Cardiac muscle cell (in vitro differentiated cells and primary cell): ENCODE measurements around the gene CDH18. TPM values are rescaled to one million over a fixed set of nuclear protein-coding genes. Genes with fewer than 3 reads are reported as not detected.

Source experiments
- DNase-seq, 2 donors: peaks; one replicate each; pipeline versions ENCODE4 v3.0.0 to v3.0.0-alpha.2; 2010 to 2017; ENCODE audit warnings: low read depth in 1 of 2, low spot score in 1 of 2
- H3K27ac ChIP-seq: fragments of 200-600 bp; sonication (generic); 2 replicates; pipeline ENCODE4 v1.5.1; 2016
- H3K27me3 ChIP-seq: fragments of 200-600 bp; sonication (generic); 2 replicates; pipeline ENCODE4 v1.6.0; 2016; ENCODE audit warnings: control low read depth
- H3K36me3 ChIP-seq: fragments of 200-600 bp; sonication (generic); 2 replicates; pipeline ENCODE4 v1.5.1; 2016; ENCODE audit warnings: control low read depth
- H3K4me1 ChIP-seq: fragments of 200-600 bp; sonication (generic); 2 replicates; pipeline ENCODE4 v1.8.1; 2017; ENCODE audit warnings: low read depth, mild to moderate bottlenecking, mixed run types
- H3K4me3 ChIP-seq: fragments of 200-600 bp; sonication (generic); 2 replicates; pipeline ENCODE4 v1.5.1; 2016; ENCODE audit warnings: mild to moderate bottlenecking
- H3K9me3 ChIP-seq: fragments of 200-600 bp; sonication (generic); 2 replicates; pipeline ENCODE4 v1.5.1; 2017; ENCODE audit warnings: low read depth, mild to moderate bottlenecking, control low read depth
- polyA plus RNA-seq: library from polyadenylated mRNA; unstranded; fragments of >200 nt; fragmentation: Nextera tagmentation; extraction: Ambion mirVana; gene quantifications from 2 replicates; pipeline ENCODE4 v1.2.1, GENCODE V29; 2016
- total RNA-seq: library from RNA; depleted of rRNA; stranded (reverse); fragments of >200 nt; gene quantifications from 2 replicates; pipeline ENCODE4 v1.2.3, GENCODE V29; 2016
- TF ChIP-seq, protein P1 (sequence below): IDR thresholded peaks from 2 replicates; pipeline ENCODE4 v1.5.1; 2012; ENCODE audit warnings: low read depth, mild to moderate bottlenecking, low read length

Gene CDH18
- total and polyA plus RNA-seq, 2 experiments from 2014 or later, result 0.21 to 1.2 TPM

GRCh38 chr5:19488786-19489185 lies 499.2 kb downstream of the CDH18 start:
- H3K27ac ChIP-seq, result no peak overlapping the region
- no peaks in the 10 kb centered on the region for H3K4me1 ChIP-seq
- H3K9me3 ChIP-seq, result no peaks in the 10 kb centered on the region

DNA sequence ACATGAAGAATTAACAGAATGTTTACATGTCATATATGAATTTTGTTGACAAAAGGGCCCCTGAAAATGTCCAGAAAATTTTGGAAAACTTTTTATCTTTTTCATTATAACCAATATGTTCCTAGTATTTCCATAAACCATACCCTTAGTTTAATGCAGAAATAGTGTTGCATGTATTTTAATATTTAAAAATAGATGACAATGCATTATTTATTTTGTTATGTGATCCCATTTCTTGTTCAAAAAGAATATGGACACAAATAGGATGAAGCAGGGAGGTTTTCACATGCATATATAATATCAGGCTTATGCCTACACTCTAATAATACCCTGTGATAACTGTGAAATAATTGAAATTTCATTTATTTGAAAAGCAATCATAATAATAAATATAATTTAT lies 500.5 kb downstream of the CDH18 start:
- Histone ChIP-seq H3K27ac (no peak overlapping the region), H3K4me1 (no peaks in the 10 kb centered on the region), H3K36me3 (no peaks in the 10 kb centered on the region), H3K27me3 (no peaks in the 10 kb centered on the region), H3K4me3 (no peak overlapping the region), H3K9me3 (no peaks in the 10 kb centered on the region)
- no peak for DNase-seq
- TF ChIP-seq, protein P1, sequence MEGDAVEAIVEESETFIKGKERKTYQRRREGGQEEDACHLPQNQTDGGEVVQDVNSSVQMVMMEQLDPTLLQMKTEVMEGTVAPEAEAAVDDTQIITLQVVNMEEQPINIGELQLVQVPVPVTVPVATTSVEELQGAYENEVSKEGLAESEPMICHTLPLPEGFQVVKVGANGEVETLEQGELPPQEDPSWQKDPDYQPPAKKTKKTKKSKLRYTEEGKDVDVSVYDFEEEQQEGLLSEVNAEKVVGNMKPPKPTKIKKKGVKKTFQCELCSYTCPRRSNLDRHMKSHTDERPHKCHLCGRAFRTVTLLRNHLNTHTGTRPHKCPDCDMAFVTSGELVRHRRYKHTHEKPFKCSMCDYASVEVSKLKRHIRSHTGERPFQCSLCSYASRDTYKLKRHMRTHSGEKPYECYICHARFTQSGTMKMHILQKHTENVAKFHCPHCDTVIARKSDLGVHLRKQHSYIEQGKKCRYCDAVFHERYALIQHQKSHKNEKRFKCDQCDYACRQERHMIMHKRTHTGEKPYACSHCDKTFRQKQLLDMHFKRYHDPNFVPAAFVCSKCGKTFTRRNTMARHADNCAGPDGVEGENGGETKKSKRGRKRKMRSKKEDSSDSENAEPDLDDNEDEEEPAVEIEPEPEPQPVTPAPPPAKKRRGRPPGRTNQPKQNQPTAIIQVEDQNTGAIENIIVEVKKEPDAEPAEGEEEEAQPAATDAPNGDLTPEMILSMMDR, result no peak

More at GRCh38 chr5:19488786-19489185, 499.2 kb downstream of the CDH18 start:
- Histone ChIP-seq H3K4me3 (no peak overlapping the region), H3K27me3 (no peaks in the 10 kb centered on the region), H3K36me3 (no peaks in the 10 kb centered on the region)
- TF ChIP-seq, protein P1, result no peak
- DNase-seq, result no peak

GRCh38 chr5:19479562-19479961 lies 508.4 kb downstream of the CDH18 start:
- TF ChIP-seq, protein P1, result no peak
- no peak for DNase-seq
- Histone ChIP-seq H3K4me1 (no peaks in the 10 kb centered on the region), H3K4me3 (no peak overlapping the region), H3K36me3 (no peaks in the 10 kb centered on the region), H3K27me3 (no peaks in the 10 kb centered on the region), H3K9me3 (no peaks in the 10 kb centered on the region), H3K27ac (no peak overlapping the region)

DNA sequence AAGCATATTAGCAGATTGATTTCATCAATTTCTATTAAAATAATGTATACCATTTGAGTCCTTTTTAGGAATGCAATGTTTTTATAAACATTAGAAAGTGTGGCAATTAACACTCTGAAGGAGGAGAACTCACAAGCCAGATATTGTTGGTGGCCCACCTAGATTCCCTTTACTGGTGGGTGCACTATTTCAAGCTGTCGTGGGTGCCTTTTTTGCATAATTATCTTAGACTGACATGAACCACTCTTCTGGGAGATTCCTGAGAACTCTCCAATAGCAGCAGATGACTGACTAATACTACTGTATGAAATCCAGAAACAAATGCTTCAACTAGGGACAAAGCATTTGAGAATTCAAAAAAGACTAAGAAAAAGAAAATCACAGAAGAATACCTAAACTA lies 526.0 kb downstream of the CDH18 start:
- DNase-seq, result no peak
- no peaks in the 10 kb centered on the region for H3K36me3 ChIP-seq
- TF ChIP-seq, protein P1, result no peak
- no peaks in the 10 kb centered on the region for H3K9me3 ChIP-seq
- no peaks in the 10 kb centered on the region for H3K4me1 ChIP-seq
- H3K4me3 ChIP-seq, result no peak overlapping the region
- no peaks in the 10 kb centered on the region for H3K27me3 ChIP-seq
- no peak overlapping the region for H3K27ac ChIP-seq

DNA sequence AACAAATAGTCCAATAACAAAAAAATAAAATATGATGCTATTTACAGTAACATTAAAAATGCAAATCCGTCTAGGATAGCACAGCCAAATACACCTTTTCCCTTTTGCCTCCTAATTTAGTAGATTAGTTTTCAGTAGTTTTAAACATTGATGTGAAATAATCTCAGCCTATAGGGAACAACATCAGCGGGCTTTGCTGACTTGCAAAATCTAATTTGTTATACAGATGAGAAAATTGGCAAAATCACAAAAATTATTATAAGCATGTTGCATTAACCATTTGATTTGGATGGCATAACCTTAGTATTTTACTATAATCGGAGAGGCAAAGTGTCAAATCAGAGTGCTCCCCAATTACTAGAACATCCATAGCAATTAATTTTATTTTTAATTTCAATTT lies 563.5 kb downstream of the CDH18 start:
- no peaks in the 10 kb centered on the region for H3K36me3 ChIP-seq

More for the DNA sequence above, 563.5 kb downstream of the CDH18 start:
- H3K9me3 ChIP-seq, result no peaks in the 10 kb centered on the region
- H3K27ac ChIP-seq, result no peak overlapping the region
- no peaks in the 10 kb centered on the region for H3K4me1 ChIP-seq
- no peak overlapping the region for H3K4me3 ChIP-seq
- no peaks in the 10 kb centered on the region for H3K27me3 ChIP-seq
- TF ChIP-seq, protein P1, result no peak
- DNase-seq, result no peak
